Stimulated activated CD8-positive, alpha-beta memory T cell treated with anti-CD3 and anti-CD28 coated beads, Interleukin-7, amount 100 ng/mL, for 24 hours (primary cell): Measurements from ENCODE around the gene ATP1A4.

ENCODE experiments used
- DNase-seq: peaks from one replicate; pipeline ENCODE4 v3.0.0-alpha.2; 2020; ENCODE audit warnings: low read depth

Gene ATP1A4

DNA sequence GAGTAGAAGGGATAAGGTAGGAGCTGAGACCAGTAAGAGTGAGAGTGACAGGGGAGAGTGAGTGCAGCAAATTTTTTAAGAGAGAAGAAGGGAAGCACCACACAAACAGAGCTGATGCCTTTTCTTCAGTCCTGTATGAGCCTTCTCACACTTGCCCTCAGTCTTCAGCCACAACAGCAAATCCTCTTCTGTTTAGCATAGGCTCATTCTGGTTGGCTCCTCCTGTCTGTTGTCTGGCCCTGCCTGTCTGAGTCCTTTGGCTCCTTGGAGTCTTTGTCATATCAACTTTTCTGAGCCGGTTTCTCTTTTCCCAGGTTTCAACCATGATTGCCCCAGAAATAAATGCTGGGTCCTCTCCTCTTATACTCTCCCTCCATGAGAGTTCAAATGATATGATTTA, 26.3 kb downstream of the ATP1A4 start:
- no peak for DNase-seq

DNA sequence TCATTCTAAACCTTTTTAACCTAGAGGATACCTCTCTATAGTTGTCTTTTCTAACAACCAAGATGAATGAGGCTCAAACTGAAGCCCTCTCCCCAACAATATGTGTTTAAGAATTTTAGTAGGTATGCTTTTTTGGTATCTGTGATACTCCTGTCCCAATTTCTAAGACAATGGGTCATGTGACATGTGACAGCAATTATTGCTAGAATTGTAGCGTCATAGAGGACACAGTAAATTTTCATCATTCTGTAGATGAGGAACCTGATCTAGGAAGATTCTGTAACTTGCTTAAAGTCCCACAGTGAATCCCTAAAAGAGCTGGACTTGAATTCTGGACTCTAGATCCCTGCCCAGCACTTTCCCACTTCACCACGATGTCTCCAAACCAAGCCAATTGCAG, 27.3 kb downstream of the ATP1A4 start:
- no peak for DNase-seq

GRCh38 chr1:160179336-160179735, 27.9 kb downstream of the ATP1A4 start:
- DNase-seq = no peak

DNA sequence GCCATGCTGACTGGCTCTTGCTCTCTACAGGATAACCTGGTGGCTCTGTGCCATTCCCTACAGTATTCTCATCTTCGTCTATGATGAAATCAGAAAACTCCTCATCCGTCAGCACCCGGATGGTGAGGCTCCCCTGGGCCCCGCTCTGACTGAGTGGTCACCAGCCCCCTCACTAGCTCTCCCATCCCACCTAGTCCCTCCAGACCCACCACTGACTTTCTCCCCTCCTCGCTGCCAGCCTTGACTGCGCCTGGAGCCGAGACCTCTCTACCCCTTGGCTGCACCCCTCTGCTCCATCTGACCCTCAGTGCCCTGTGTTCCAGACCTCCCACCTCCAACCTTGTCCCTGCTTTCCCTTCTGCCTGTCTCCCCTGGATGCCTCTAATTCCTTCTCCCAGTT, 34.8 kb downstream of the ATP1A4 start:
- no peak for DNase-seq

DNA sequence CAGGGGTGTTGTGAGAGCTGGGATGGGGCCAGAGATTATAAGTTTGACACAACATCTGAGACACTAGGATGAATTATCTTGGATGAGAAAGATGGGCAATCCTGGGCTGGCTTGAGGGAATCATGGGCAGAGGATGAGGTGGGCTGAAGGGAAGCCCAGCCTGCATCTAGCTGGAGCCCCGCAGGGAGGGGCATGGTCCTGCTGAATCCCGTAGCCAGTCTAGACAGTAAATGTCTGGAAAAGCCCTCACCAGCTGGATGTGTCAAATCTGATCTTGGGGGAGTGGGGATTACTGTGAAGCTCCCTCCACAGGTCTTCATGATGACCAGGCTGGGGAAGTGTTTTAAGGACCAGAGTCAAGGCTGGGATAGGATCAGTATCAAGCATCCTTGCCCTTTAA, 35.3 kb downstream of the ATP1A4 start:
- DNase-seq = no peak

DNA sequence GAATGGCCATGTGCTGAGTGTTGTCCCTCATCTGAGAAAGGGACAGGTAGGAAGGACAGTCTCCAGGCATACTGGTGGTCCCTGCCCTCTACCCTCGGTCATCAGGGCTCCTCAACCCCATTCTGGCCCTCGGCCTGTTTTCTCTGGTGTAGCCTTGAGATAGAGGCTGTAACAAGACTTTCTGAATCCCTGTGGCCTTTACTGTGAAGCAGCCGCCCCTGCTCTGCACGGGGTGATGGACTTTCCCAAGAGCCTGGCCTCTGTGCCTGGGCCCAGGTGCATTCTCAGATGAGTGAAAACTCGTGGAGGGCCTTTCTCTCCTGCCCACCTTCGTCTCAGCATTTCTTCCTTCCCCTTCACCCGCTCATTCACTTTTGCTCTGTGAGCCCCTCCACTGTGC, 36.0 kb downstream of the ATP1A4 start:
- DNase-seq = no peak

- no peak for DNase-seq
Observed at GRCh38 chr1:160188341-160188740, 36.9 kb downstream of the ATP1A4 start.

DNA sequence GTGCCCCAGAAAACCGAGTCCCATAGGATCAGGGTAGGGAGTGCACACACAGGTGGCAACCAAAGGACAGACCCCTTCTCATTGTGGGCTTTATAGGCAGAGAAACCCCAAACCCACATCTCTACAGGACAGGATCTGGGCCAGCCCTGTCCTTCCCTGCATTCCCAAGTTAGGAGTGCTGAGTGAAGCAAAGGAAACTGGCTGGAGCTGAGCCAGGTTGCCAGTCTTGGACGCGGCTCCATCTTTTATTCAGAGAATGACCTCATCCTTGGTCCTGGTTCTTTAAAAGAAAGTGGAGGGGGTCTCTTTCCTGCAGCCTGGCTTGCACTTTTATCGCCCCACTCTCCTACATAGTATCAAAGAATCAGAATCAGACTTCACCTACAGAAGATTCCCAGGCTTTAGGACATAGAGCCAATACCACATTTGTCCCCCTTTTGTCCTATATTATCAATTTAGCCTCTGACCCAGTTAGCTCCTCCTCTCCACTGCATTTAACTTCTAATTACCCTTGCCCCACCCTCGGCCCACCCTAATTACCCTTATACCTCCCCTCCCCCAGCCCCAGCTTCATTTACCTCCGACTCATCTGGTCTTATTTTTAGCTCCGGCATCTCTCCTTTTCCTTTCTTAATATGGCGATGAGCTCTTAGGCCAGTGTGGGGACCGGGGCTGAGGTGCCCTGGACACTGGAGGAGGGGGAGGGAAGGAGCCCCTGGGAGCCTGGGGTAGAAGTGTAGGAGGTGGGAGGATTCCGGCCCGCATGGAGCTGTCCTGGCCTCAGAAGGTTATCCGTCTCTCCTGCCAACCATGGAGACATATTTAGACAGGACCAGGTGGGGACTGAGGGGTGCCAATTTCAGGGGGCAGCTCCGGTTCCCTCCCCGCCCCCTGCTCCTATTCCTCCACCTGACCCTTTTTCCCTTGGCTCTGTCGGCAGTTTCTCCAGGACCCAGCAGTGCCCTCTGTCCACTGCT, 38.5 kb downstream of the ATP1A4 start, which contains the start of gene CASQ1:
Gene CASQ1, plus strand, starts transcription at position 927 of the 977 bp plus-strand sequence. CDS start 177 bp downstream, outside the sequence.
- no peak for DNase-seq

GRCh38 chr1:160191756-160192155, 40.4 kb downstream of the ATP1A4 start:
- DNase-seq = no peak

- no peak for DNase-seq
Observed at GRCh38 chr1:160192234-160192633, 40.8 kb downstream of the ATP1A4 start.

- peak; percentile 78 for DNase-seq
Observed at GRCh38 chr1:160193091-160193819, 41.9 kb downstream of the ATP1A4 start.

GRCh38 chr1:160193832-160194736, 42.7 kb downstream of the ATP1A4 start:
- DNase-seq = no peak

- DNase-seq = no peak
Observed at GRCh38 chr1:160194737-160195059, 43.3 kb downstream of the ATP1A4 start.

GRCh38 chr1:160196143-160196542, 44.7 kb downstream of the ATP1A4 start:
- no peak for DNase-seq

- DNase-seq = no peak
Observed at GRCh38 chr1:160197231-160197630, 45.8 kb downstream of the ATP1A4 start.

DNA sequence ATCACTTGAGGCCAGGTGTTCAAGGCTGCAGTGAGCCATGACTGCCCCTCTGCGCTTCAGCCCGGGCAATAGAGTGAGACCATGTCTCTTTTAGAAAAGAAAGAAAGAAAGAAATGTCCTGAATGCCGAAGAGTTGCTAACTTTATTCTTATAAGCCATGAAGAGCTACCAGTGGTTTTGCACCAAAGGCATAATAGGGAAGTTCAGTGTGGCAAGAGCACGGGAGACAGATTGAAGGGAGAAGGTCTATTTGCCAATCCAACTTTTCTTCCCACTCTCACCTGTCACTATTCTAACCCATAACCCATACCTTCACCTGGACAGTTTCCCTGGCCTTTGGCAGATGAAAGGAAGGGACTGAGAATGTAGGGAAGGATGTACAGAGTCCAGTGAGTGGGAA, 49.4 kb downstream of the ATP1A4 start:
- DNase-seq = no peak

DNA sequence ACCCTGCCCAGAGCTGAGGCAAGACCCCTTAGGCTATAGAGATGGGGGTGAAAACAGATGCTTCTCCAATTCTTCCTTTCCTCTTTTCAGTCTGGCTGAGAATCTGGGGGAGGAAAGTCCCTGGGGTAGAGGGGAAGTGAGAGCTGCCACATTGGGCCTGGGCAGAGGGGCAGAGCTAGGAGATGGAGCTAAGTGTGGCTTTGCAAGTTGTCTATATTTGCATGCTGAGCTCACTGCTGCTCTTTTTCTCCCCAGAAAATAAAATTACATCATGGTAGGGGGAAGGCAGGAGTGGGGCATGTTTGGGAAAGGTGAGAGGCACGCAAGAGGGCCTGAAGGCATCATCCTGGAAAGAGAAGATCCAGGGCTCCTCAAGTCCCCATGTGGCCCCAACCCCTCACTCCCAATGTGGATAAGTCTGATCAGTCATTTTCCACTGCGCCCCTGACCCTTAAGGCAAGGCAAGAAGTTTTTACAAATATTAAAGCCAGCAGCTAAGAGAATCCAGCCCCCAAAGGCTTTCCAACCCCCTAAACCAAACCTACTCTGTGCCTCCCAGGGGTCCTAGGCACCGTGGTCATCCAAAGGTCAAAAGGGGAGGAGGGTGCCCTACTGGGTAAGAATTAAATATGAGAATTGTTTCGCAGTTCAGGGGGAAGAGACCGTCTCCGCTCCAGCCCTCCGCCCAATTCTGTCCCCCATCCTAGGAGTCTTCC, 53.3 kb downstream of the ATP1A4 start:
- DNase-seq = no peak

- peak; percentile 44 for DNase-seq
Observed at GRCh38 chr1:160205242-160206035, 54.0 kb downstream of the ATP1A4 start, which contains the start of gene PEA15. PEA15 (plus strand) TSS chr1:160205384; CDS start chr1:160211545, 6,161 bp downstream.

GRCh38 chr1:160206036-160206389, 54.6 kb downstream of the ATP1A4 start:
- DNase-seq = peak; percentile 17

- DNase-seq = no peak
Observed at GRCh38 chr1:160206421-160207117, 55.2 kb downstream of the ATP1A4 start.
